HepG2 (cell line): ENCODE measurements around the gene BCL2A1. TPM values are rescaled to one million over a fixed set of nuclear protein-coding genes. Genes with fewer than 3 reads are reported as not detected.
"Not testable (repeated sequence)": the region's sequence is repeated elsewhere in the genome, so short reads cannot be mapped to it uniquely, and the experiment has no call there.

Experiments used
- ATAC-seq: fragments of 200-7000 bp; cut with Tn5 transposase; 3 replicates; pipeline ENCODE4 v1.9.1; 2020; ENCODE audit warnings: mild to moderate bottlenecking, moderate library complexity
- BruUV-seq: library from RNA; stranded (reverse); fragments of 400-500 nt; replicated peaks from 2 replicates; lab custom pipeline; 2021; lab: Mats Ljungman, UMichigan
- CTCF ChIA-PET: fragments of 300-600 bp; formaldehyde crosslinking; extraction: SDS; loops from one replicate; lab custom pipeline; 2021; ENCODE audit warnings: low total read pairs, inconsistent platforms, low intra/inter-chr PET ratio; lab: Yijun Ruan, JAX
- POLR2A ChIA-PET: fragments of 350-600 bp; sonication (Branson Sonifier 250); formaldehyde crosslinking; loops from one replicate; lab custom pipeline; 2020; ENCODE audit warnings: antibody characterized with exemption, inconsistent platforms; lab: Yijun Ruan, JAX
- DNase-seq: peaks from one replicate; pipeline ENCODE4 v3.0.0-alpha.2; 2015; ENCODE audit warnings: low spot score
- FAIRE-seq: peaks from 3 replicates; lab custom pipeline; 2011; peaks lifted over from hg19 to GRCh38; lab: Jason Lieb, UNC
- H2AFZ ChIP-seq: one replicate; pipeline ENCODE4 v1.6.1; 2011; ENCODE audit warnings: low read length, inconsistent platforms
- H3K27ac ChIP-seq: fragments of 300-600 bp; 3 replicates; pipeline ENCODE4 v1.8.0; 2011; ENCODE audit warnings: mixed run types, mild to moderate bottlenecking, mixed read lengths, low read length, inconsistent platforms; ENCODE audit not compliant: insufficient read depth; ENCODE audit errors: extremely low read length
- H3K27me3 ChIP-seq, 2 experiments: fragments of 200-600 bp in 1 of 2; 2 replicates in 1 of 2; 3 replicates in 1 of 2; pipeline versions ENCODE4 v1.6.0 to v1.8.0; 2011; ENCODE audit warnings: low read length in 2 of 2, mild to moderate bottlenecking in 2 of 2, moderate library complexity in 2 of 2, inconsistent platforms in 1 of 2; ENCODE audit not compliant: insufficient read depth in 2 of 2, control insufficient read depth in 1 of 2
- H3K36me3 ChIP-seq, 2 experiments: fragments of 200-600 bp in 1 of 2; replicated peaks in 1 of 2; 2 replicates in 1 of 2; 3 replicates in 1 of 2; pipeline versions ENCODE4 v1.5.1 to v1.8.0; 2011; ENCODE audit warnings: low read length in 2 of 2, inconsistent platforms in 1 of 2; ENCODE audit not compliant: insufficient read depth in 2 of 2, control insufficient read depth in 1 of 2
- H3K4me1 ChIP-seq: 2 replicates; pipeline ENCODE4 v1.5.1; 2012; ENCODE audit warnings: low read length, inconsistent platforms; ENCODE audit not compliant: insufficient read depth
- H3K4me2 ChIP-seq: 2 replicates; pipeline ENCODE4 v1.6.0; 2011; ENCODE audit warnings: low read depth, low read length, inconsistent platforms
- H3K4me3 ChIP-seq, 3 experiments: fragments of 200-600 bp in 1 of 3; sonication (generic), shearing (Covaris generic) in 1 of 3; replicated peaks in 1 of 3; 2 replicates each; pipeline ENCODE4 v1.5.1; 2011 to 2016; ENCODE audit warnings: low read length in 3 of 3, inconsistent platforms in 2 of 3, low read depth in 2 of 3, mild to moderate bottlenecking in 2 of 3, control low read depth in 1 of 3, mixed read lengths in 1 of 3; ENCODE audit not compliant: insufficient read depth in 1 of 3
- H3K79me2 ChIP-seq: one replicate; pipeline ENCODE4 v1.6.1; 2011; ENCODE audit warnings: low read length, inconsistent platforms; ENCODE audit not compliant: insufficient read depth
- H3K9ac ChIP-seq: 2 replicates; pipeline ENCODE4 v1.6.0; 2011; ENCODE audit warnings: mild to moderate bottlenecking, low read depth, low read length, inconsistent platforms; ENCODE audit not compliant: insufficient read depth
- H3K9me3 ChIP-seq: 2 replicates; pipeline ENCODE4 v1.5.1; 2012; ENCODE audit warnings: mild to moderate bottlenecking, low read length
- H4K20me1 ChIP-seq: 2 replicates; pipeline ENCODE4 v1.6.0; 2011; ENCODE audit warnings: inconsistent platforms, mild to moderate bottlenecking, low read length, moderate library complexity; ENCODE audit not compliant: insufficient read depth
- ATRX ChIP-seq: sonication (generic); formaldehyde crosslinking; IDR thresholded peaks from 2 replicates; pipeline ENCODE4 v1.4.0; 2020; ENCODE audit warnings: missing genetic modification reagents, borderline replicate concordance
- ZBED4 ChIP-seq: sonication (generic); formaldehyde crosslinking; IDR thresholded peaks from 2 replicates; pipeline ENCODE4 v1.4.0; 2020; ENCODE audit warnings: missing genetic modification reagents, borderline replicate concordance
- WGBS: methylation state at CpG from one replicate; pipeline ENCODE4 v1.1.6; 2017; ENCODE audit warnings: low lambda C conversion rate; 5-methylcytosine and 5-hydroxymethylcytosine counted together
- in situ Hi-C: cut with HindIII; loops from 2 replicates; pipeline ENCODE4 v1.10.0; 2017; ENCODE audit warnings: low pct_unique_long_range_greater_than_20kb; ENCODE audit not compliant: extremely low pct_ligation_motif_present
- intact Hi-C: fragments of 100-400 bp; cut with micrococcal nuclease; formaldehyde crosslinking; loops from one replicate; pipeline ENCODE4 v1.10.0; 2022; ENCODE audit not compliant: unreplicated experiment
- polyA plus RNA-seq, 8 experiments: library from polyadenylated mRNA; depleted of rRNA in 3 of 8; stranded (reverse) in 7 of 8; unstranded in 1 of 8; fragments of >200 nt; fragmentation: Illumina TruSeq in 4 of 8; extraction: Trizol in 4 of 8; gene quantifications; 2 replicates each; pipeline versions ENCODE4 v1.2.1 to v1.2.3, GENCODE V29; 2011 to 2016; ENCODE audit warnings: low read depth in 4 of 8, missing spikeins in 1 of 8, mixed read lengths in 1 of 8; ENCODE audit not compliant: insufficient read depth in 1 of 8
- total RNA-seq, 5 experiments: library from RNA; depleted of rRNA; stranded (reverse); fragments of >200 nt; fragmentation: Illumina TruSeq; extraction: Trizol; gene quantifications; 2 replicates each; pipeline ENCODE4 v1.2.3, GENCODE V29; 2016; ENCODE audit warnings: low read depth in 1 of 5

BCL2A1 gene
- total and polyA plus RNA-seq, 2 of the 13 experiments (the other 11 are each of a cell fraction or from before 2014, with no cell fraction given), result 0.08 to 0.31 TPM

- TF ChIP-seq ZBED4 (CRISPR knock-in tag) (no peak), ATRX (CRISPR knock-in tag) (no peak)
- TF ChIP-seq, all 625 proteins: peak for 0
These were observed 44.2 kb upstream of the BCL2A1 start (continued) for GRCh38 chr15:80015156-80015555.

- H3K27ac ChIP-seq, H3K4me3 ChIP-seq, CTCF ChIA-PET, H3K9ac ChIP-seq, H3K27me3 ChIP-seq, intact Hi-C loops, H3K4me2 ChIP-seq, FAIRE-seq, H3K36me3 ChIP-seq, H4K20me1 ChIP-seq, BruUV-seq, ATAC-seq, POLR2A ChIA-PET, H2AFZ ChIP-seq, DNase-seq, H3K79me2 ChIP-seq, H3K9me3 ChIP-seq: not testable (repeated sequence)
- H3K4me1 ChIP-seq, result peaks cover 33% of the 10 kb centered on the region
- WGBS, result 77% methylated on average over 7 of the region's 7 CpGs
- in situ Hi-C loops, result loop anchor here (25.0 kb wide), 1 partner anchor 298 kb away; no protein-coding TSS in a partner anchor
These were observed 43.2 kb upstream of the BCL2A1 start for GRCh38 chr15:80014186-80014585.
